GM18498 (cell line): ENCODE measurements around the gene KBTBD7.

Experiments
- ATAC-seq: cut with Tn5 transposase; IDR thresholded peaks from one replicate; pipeline ENCODE4 v1.9.1; 2021; ENCODE audit warnings: mild to moderate bottlenecking, moderate library complexity; ENCODE audit not compliant: unreplicated experiment

Gene KBTBD7

DNA sequence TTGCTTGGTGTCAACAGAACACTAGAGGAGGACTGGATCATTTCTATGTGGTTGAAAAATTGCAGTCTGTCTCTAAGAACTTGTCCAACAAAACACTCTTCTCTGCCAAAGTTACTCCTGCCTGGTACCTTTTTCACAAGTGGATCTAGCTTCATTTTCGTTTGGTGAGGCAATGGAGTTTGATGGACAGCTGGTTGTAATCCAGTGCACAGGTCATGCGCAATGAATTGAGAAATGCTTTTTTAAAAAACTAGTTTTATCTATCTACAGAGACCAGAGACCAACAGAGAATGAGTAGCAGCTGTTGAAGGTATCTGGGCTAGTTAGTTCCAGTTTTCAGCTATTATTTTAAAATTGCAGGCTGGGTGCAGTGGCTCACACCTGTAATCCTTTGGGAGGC, 49.8 kb downstream of the KBTBD7 start:
- no peak for ATAC-seq
